Cerebellar nuclear complex (tissue), 1 donor: Measurements from ENCODE around the gene VAMP7.
"Not testable (repeated sequence)": the region's sequence is repeated elsewhere in the genome, so short reads cannot be mapped to it uniquely, and the experiment has no call there.

Experiments
- DNase-seq, 2 experiments: peaks; one replicate each; lab custom pipeline; 2025; lab: John Stamatoyannopoulos, UW

Gene VAMP7

GRCh38 chrX:155907661-155908060 is 26.5 kb downstream of the VAMP7 start:
- DNase-seq = not testable (repeated sequence)

GRCh38 chrX:155923200-155923599 is 42.1 kb downstream of the VAMP7 start:
- DNase-seq = no peak

GRCh38 chrX:155930852-155931618 is 49.9 kb downstream of the VAMP7 start:
- not testable (repeated sequence) for DNase-seq

GRCh38 chrX:155938132-155938531 is 57.0 kb downstream of the VAMP7 start:
- DNase-seq = no peak

GRCh38 chrX:155949098-155949497 is 68.0 kb downstream of the VAMP7 start:
- DNase-seq = no peak

GRCh38 chrX:155951237-155951789 is 70.2 kb downstream of the VAMP7 start:
- no peak for DNase-seq

- no peak for DNase-seq
Measured at GRCh38 chrX:155953055-155953454, 71.9 kb downstream of the VAMP7 start.

- DNase-seq = no peak
Measured at GRCh38 chrX:155954793-155955192, 73.6 kb downstream of the VAMP7 start.

- DNase-seq = no peak
Measured at GRCh38 chrX:155956099-155956498, 75.0 kb downstream of the VAMP7 start.

GRCh38 chrX:155956649-155957048 is 75.5 kb downstream of the VAMP7 start:
- no peak for DNase-seq

GRCh38 chrX:155957843-155958242 is 76.7 kb downstream of the VAMP7 start:
- no peak for DNase-seq

- DNase-seq = no peak
Measured at GRCh38 chrX:155959018-155959587, 78.0 kb downstream of the VAMP7 start.

GRCh38 chrX:155962906-155963305 is 81.8 kb downstream of the VAMP7 start:
- no peak for DNase-seq

GRCh38 chrX:155966876-155967275 is 85.7 kb downstream of the VAMP7 start:
- DNase-seq = no peak

- DNase-seq = no peak
Measured at GRCh38 chrX:155967653-155968325, 86.6 kb downstream of the VAMP7 start.

- no peak for DNase-seq
Measured at GRCh38 chrX:155968326-155968661, 87.1 kb downstream of the VAMP7 start.

GRCh38 chrX:155968791-155969190 is 87.6 kb downstream of the VAMP7 start:
- no peak for DNase-seq

GRCh38 chrX:155971658-155972057 is 90.5 kb downstream of the VAMP7 start:
- not testable (repeated sequence) for DNase-seq

GRCh38 chrX:155972241-155972640 is 91.1 kb downstream of the VAMP7 start:
- not testable (repeated sequence) for DNase-seq

GRCh38 chrX:155983326-155983725 is 102.2 kb downstream of the VAMP7 start:
- DNase-seq = no peak

GRCh38 chrX:155985208-155985607 is 104.1 kb downstream of the VAMP7 start:
- no peak for DNase-seq

GRCh38 chrX:155986995-155987394 is 105.8 kb downstream of the VAMP7 start:
- DNase-seq = not testable (repeated sequence)

GRCh38 chrX:155988859-155989258 is 107.7 kb downstream of the VAMP7 start:
- no peak for DNase-seq
